Measurements from ENCODE around the gene IL1R1.

- TF ChIP-seq CTCF (IDR thresholded peaks at IDR 0.05; ENCODE audit: low read length), result no peak
- no peak for TF ChIP-seq EZH2 (IDR thresholded peaks at IDR 0.05; ENCODE audit: borderline replicate concordance, low read length)
Observed at GRCh38 chr2:102159295-102159694, 16.7 kb downstream of the IL1R1 start.

Data from OCI-LY1 (cell line).